Activated T-helper 1 cell treated with anti-CD3 and anti-CD28 coated beads, Interleukin-2, amount 50 U/mL, for 16 hours (primary cell): Measurements from ENCODE around the gene ZNF581.
A peak's percentile ranks its signal among the peaks of the same experiment; 100 is the strongest.

ENCODE experiments used
- DNase-seq, 2 donors: peaks; one replicate each; pipeline ENCODE4 v3.0.0-alpha.2; 2020; ENCODE audit warnings: low read depth in 1 of 2, low spot score in 1 of 2

ZNF581 gene

GRCh38 chr19:55625004-55625326 is 18.5 kb upstream of the ZNF581 start:
- no peak for DNase-seq

GRCh38 chr19:55626350-55626749 is 17.1 kb upstream of the ZNF581 start:
- DNase-seq = no peak

- DNase-seq = peak; percentile 64 to 73
Observed at GRCh38 chr19:55632463-55632834, 11.0 kb upstream of the ZNF581 start.

GRCh38 chr19:55633861-55634260 is 9.6 kb upstream of the ZNF581 start:
- no peak for DNase-seq

GRCh38 chr19:55635334-55635717 is 8.1 kb upstream of the ZNF581 start:
- DNase-seq = no peak

DNA sequence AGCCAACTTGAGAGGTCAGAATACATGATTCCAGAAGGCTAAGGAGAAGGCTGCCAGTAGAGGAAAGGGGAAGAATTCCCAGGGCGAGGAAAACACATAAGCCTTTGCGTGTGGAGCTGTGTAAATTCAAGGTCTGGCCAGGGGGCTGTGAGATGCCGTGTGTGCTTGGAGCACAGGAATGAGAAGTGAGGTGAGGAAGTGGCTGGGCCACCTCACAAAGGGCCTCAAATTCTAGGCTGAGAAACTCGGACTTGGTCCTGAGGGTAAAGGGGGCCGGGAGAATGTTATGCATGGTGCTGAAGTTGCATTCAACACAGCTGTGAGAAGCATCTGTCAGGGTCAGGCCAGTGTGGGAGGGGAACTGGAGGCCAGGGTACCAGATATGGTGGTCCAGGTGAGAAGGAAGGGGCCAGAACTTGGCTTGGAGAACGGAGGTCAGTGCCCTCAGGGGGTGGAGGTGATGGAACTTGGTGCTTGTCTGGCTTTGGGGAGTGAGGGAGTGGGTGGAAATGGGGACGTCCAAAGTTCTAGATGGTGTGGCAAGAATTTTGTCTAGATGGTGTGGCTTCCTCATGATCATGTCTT is 7.5 kb upstream of the ZNF581 start:
- DNase-seq = no peak

DNA sequence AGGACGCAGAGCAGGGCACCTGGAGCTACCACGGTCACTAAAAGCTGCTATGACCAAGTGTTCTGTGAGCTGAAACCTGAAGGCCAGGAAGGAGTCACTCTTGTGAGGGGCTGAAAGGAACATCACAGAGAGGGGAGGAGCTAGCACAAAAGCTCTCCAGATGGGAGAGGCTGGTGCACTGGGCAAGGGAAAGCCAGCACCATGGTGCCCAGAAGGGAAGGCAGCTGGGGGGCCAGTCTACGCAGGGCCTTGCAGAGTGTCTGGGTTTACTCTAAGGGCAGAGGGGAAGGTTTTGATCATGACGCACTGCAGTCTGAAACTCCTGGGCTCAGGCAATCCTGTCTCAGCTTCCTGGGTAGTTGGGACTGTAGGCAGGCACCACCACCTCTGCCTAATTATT is 6.7 kb upstream of the ZNF581 start:
- no peak for DNase-seq

- DNase-seq = no peak
Observed at GRCh38 chr19:55637534-55637933, 5.9 kb upstream of the ZNF581 start.

GRCh38 chr19:55638864-55639359 is 4.5 kb upstream of the ZNF581 start:
- DNase-seq = no peak

DNA sequence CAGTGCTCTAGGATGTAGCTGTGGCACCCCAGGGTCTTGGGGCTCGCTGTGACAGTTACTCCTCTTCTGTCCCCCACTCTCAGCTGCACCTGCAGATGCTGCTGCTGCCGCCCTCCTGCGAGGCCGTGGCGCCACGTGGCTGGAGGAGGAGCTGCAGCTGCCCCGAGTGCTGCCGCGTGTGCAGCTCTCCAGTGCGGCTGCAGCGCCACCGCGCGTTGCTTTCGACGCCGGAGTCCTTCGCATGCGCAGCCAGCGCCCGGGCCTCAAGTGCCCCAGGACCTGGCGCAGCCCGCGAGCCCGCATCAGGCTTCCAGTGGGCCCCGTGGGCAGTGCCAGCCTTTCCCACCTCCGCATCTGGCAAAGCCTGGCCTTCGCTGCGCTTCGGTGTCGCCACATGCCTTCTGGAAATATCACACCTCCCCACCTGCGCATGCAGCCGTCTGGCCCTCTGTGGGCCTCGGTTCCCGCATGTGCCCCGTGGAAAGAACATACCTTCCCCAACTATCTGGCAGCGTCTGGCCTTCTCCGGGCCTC is 3.3 kb upstream of the ZNF581 start:
- DNase-seq = no peak

DNA sequence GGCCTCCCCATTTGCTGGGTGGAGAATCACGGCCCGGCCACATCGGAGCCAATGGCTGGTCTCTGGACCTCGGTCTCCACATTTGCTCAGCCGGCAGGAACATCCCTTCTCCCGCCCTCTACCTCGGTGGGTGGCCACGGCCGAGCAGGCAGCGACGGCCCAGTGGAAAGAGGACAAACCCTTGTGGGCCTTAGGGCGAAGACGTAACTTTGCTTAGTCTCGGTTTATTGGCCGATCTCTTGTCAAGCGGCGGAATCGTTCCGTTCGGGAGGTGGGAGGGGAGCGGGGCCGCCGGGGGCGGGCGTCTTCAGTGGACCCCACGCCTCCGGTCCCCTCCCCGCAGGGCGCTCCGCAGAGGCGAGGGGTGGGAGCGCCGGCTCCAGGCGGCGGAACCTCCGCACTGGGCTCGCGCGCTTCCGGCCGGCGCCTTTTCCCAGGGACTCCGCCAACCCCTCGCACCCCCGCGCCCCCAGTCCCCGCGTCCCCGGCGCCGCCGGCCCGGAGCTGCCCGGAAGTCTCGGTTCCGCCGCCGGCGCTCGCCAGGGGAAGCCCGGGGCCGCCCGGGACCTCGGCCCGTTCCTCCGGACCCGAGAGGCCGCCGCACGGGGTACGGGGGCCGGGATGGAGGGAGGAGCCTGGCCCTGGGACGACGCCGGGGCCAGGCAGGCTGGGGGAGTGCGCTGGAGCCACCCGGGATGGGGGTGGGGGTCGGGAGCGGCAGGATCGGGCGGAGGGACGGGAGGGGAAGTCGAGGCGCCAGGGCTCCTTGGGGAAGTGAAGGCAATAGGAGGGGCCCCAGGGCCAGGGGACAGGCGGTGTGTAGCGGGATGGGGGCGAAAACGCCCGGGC is 2.6 kb upstream of the ZNF581 start, which contains the start of gene ZNF580:
ZNF580 (plus strand) TSS at position 426 of the 849 bp plus-strand sequence. CDS start 1,507 bp downstream, outside the sequence.
- DNase-seq = no peak

DNA sequence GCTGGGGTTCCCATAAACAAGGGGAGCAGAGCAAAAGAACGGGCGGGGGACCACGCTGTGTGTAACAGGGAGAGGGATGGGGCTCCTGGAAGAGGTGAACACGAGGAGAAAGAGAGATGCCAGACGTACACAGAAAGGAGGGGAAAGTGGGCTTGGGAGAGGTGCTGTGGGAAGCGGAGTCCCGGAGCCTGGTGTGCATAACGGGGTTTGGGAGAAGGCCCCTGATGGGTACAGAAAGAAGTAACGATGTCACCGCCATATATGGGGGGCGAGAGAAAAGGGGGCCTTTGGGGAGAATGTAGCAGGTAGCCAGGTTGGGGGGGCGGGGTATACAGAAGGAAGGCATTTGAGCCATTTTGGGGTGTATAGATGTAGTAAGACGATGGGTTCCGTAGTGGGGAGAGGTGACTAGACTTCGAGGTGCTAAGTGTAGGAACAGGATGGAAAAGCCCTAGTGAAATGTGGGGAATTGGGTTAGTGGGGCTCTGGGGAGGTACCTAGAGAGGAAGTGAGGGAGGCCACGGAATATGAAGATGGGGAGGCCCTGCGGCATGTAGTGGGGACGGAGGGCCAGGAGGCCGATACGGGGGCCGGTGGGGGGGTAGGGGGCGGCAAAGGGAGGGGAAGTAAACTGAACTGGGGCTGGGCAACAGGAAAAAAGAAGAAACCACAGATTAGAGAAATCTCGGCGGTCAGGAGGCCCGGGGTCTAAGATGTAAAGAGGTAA is 1.9 kb upstream of the ZNF581 start:
- DNase-seq = no peak

GRCh38 chr19:55642153-55643002 is 1.1 kb upstream of the ZNF581 start:
- no peak for DNase-seq

DNA sequence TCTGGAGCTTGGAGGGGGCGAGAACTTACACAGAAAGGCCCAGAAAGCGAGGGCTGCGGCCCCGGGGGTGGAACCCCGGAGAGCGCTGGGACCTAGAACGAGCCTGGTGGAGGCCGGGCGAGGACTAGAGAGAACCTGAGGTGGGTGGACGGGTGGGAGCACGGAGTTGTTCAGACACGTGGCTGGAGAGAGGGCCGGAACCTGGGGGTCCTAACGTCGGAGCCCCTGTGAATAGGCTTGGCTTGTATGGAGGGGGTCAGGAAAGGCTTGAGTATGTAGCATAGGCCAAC is 383 bp downstream of the ZNF581 start:
- DNase-seq = no peak

GRCh38 chr19:55644191-55644833 is 863 bp downstream of the ZNF581 start:
- DNase-seq = no peak

DNA sequence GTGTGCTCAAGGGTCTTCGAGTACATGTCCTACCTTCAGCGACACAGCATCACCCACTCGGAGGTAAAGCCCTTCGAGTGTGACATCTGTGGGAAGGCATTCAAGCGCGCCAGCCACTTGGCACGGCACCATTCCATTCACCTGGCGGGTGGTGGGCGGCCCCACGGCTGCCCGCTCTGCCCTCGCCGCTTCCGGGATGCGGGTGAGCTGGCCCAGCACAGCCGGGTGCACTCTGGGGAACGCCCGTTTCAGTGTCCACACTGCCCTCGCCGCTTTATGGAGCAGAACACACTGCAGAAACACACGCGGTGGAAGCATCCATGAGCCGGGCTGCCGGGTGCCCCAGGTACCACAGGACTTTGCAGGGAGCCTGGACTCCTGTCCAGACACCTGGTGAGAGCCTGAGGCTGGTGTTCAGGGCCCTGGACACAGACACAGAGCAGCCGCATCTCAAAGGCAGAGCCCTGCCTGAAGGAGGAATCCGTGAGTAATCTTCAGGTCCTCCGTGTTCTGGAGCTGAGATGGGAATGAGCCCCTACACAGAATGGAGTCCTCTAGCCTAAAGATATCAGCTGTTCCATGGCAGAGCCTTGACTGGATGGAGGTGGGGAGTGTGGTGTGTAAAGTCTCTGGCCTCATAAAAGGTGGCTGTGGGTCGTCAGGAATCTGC is 1.5 kb downstream of the ZNF581 start:
- DNase-seq = no peak

- DNase-seq = no peak
Observed at GRCh38 chr19:55645512-55645881, 2.0 kb downstream of the ZNF581 start.

- no peak for DNase-seq
Observed at GRCh38 chr19:55646889-55647731, 3.7 kb downstream of the ZNF581 start.
